Measurements from ENCODE around the gene TUNAR. TPM values are rescaled to one million over a fixed set of nuclear protein-coding genes. Genes with fewer than 3 reads are reported as not detected.

The TUNAR gene
- total RNA-seq, 4 donors from 2014 or later: 0.54 TPM; not detected in 3

GRCh38 chr14:95886366-95887056, 9.9 kb downstream of the TUNAR start:
- Histone ChIP-seq H3K36me3 (no peaks in the 10 kb centered on the region), H3K4me1 (no peaks in the 10 kb centered on the region), H3K27me3 (peaks cover 37% of the 10 kb centered on the region), H3K27ac (no peak overlapping the region), H3K4me3 (no peak overlapping the region), H3K9me3 (no peaks in the 10 kb centered on the region)
- WGBS, 2 donors (ENCODE audit: low coverage in 1 of 2): 56 to 59% methylated on average over 4 to 5 of the region's 7 CpGs
- no peak for ATAC-seq
- TF ChIP-seq POLR2A (IDR thresholded peaks at IDR 0.05): no peak
- TF ChIP-seq EP300 (IDR thresholded peaks at IDR 0.05): no peak
- no peak for TF ChIP-seq CTCF (IDR thresholded peaks at IDR 0.05)
- no peak for TF ChIP-seq POLR2AphosphoS5 (IDR thresholded peaks at IDR 0.05)

- 73 to 80% methylated on average over 3 to 4 of the region's 4 CpGs for WGBS, 2 donors (ENCODE audit: low coverage in 1 of 2)
- no peaks in the 10 kb centered on the region for H3K36me3 ChIP-seq
- H3K9me3 ChIP-seq: no peaks in the 10 kb centered on the region
- TF ChIP-seq POLR2A (IDR thresholded peaks at IDR 0.05) (no peak), CTCF (IDR thresholded peaks at IDR 0.05) (no peak), POLR2AphosphoS5 (IDR thresholded peaks at IDR 0.05) (no peak), EP300 (IDR thresholded peaks at IDR 0.05) (no peak)
- no peaks in the 10 kb centered on the region for H3K4me1 ChIP-seq
- H3K27me3 ChIP-seq: peaks cover 40% of the 10 kb centered on the region
- H3K27ac ChIP-seq: no peak overlapping the region
- H3K4me3 ChIP-seq: no peak overlapping the region
- ATAC-seq: no peak
These were observed 10.7 kb downstream of the TUNAR start for GRCh38 chr14:95887351-95887750.

- no peak overlapping the region for H3K4me3 ChIP-seq
- no peak for ATAC-seq
- peaks cover 41% of the 10 kb centered on the region for H3K27me3 ChIP-seq
- H3K36me3 ChIP-seq: no peaks in the 10 kb centered on the region
- H3K9me3 ChIP-seq: no peaks in the 10 kb centered on the region
- H3K4me1 ChIP-seq: no peaks in the 10 kb centered on the region
- no peak for TF ChIP-seq POLR2A (IDR thresholded peaks at IDR 0.05)
- no peak for TF ChIP-seq POLR2AphosphoS5 (IDR thresholded peaks at IDR 0.05)
- no peak for TF ChIP-seq CTCF (IDR thresholded peaks at IDR 0.05)
- TF ChIP-seq EP300 (IDR thresholded peaks at IDR 0.05): no peak
- 38 to 70% methylated on average over 1 to 6 of the region's 11 CpGs for WGBS, 2 donors (ENCODE audit: low coverage in 1 of 2)
- H3K27ac ChIP-seq: no peak overlapping the region
These were observed 12.8 kb downstream of the TUNAR start for GRCh38 chr14:95889236-95889979.

- Histone ChIP-seq H3K36me3 (no peaks in the 10 kb centered on the region), H3K27me3 (peaks cover 60% of the 10 kb centered on the region), H3K9me3 (no peaks in the 10 kb centered on the region), H3K4me3 (no peak overlapping the region), H3K27ac (no peak overlapping the region), H3K4me1 (no peaks in the 10 kb centered on the region)
- TF ChIP-seq EP300 (IDR thresholded peaks at IDR 0.05): no peak
- TF ChIP-seq POLR2AphosphoS5 (IDR thresholded peaks at IDR 0.05): no peak
- TF ChIP-seq POLR2A (IDR thresholded peaks at IDR 0.05): no peak
- no peak for TF ChIP-seq CTCF (IDR thresholded peaks at IDR 0.05)
- no peak for ATAC-seq
- WGBS, 2 donors (ENCODE audit: low coverage in 1 of 2): 58 to 60% methylated on average over 3 of the region's 3 CpGs
These were observed 15.1 kb downstream of the TUNAR start for GRCh38 chr14:95891742-95892141.

GRCh38 chr14:95892142-95892541, 15.5 kb downstream of the TUNAR start:
- no peak for TF ChIP-seq POLR2A (IDR thresholded peaks at IDR 0.05)
- no peak for TF ChIP-seq EP300 (IDR thresholded peaks at IDR 0.05)
- no peak for TF ChIP-seq CTCF (IDR thresholded peaks at IDR 0.05)
- TF ChIP-seq POLR2AphosphoS5 (IDR thresholded peaks at IDR 0.05): no peak
- H3K27me3 ChIP-seq: peaks cover 63% of the 10 kb centered on the region

More at GRCh38 chr14:95892142-95892541, 15.5 kb downstream of the TUNAR start:
- Histone ChIP-seq H3K4me3 (no peak overlapping the region), H3K27ac (no peak overlapping the region), H3K36me3 (no peaks in the 10 kb centered on the region), H3K4me1 (no peaks in the 10 kb centered on the region), H3K9me3 (no peaks in the 10 kb centered on the region)
- no CpG with 5 or more reads among the region's 11 CpGs for WGBS, 2 donors (ENCODE audit: low coverage in 1 of 2)
- no peak for ATAC-seq

Measured in gastroesophageal sphincter (tissue), 4 donors.